RWPE2 (cell line): ENCODE measurements around the gene RNF166.

ENCODE experiments used
- ATAC-seq: fragments of 200-7000 bp; cut with Tn5 transposase; 3 replicates; pipeline ENCODE4 v1.9.1; 2021; ENCODE audit warnings: low read depth
- DNase-seq: peaks from one replicate; pipeline ENCODE4 v3.0.0-alpha.2; 2020; ENCODE audit warnings: low spot score
- H3K27ac ChIP-seq: fragments of 450-650 bp; 2 replicates; pipeline ENCODE4 v1.5.1; 2017; ENCODE audit warnings: mild to moderate bottlenecking; ENCODE audit not compliant: poor library complexity, severe bottlenecking
- H3K27me3 ChIP-seq: fragments of 250-450 bp; sonication (Bioruptor Pico); 2 replicates; pipeline ENCODE4 v1.5.1; 2021; ENCODE audit warnings: mild to moderate bottlenecking, moderate library complexity; ENCODE audit not compliant: insufficient read depth, poor library complexity, severe bottlenecking
- H3K36me3 ChIP-seq: fragments of 250-450 bp; sonication (Bioruptor Pico); 2 replicates; pipeline ENCODE4 v1.5.1; 2020; ENCODE audit warnings: low read depth, mild to moderate bottlenecking, moderate library complexity
- H3K4me1 ChIP-seq: fragments of 250-450 bp; sonication (Bioruptor Pico); 2 replicates; pipeline ENCODE4 v1.5.1; 2021; ENCODE audit warnings: mild to moderate bottlenecking, moderate library complexity; ENCODE audit not compliant: insufficient read depth, poor library complexity, severe bottlenecking
- H3K4me3 ChIP-seq: fragments of 250-450 bp; sonication (Bioruptor Pico); 2 replicates; pipeline ENCODE4 v1.5.1; 2021; ENCODE audit warnings: mild to moderate bottlenecking, moderate library complexity; ENCODE audit not compliant: severe bottlenecking
- H3K9me3 ChIP-seq: fragments of 250-450 bp; sonication (Bioruptor Pico); 2 replicates; pipeline ENCODE4 v1.5.1; 2021; ENCODE audit warnings: mild to moderate bottlenecking, moderate library complexity; ENCODE audit not compliant: severe bottlenecking
- TF ChIP-seq, protein P1 (sequence below): fragments of 450-650 bp; IDR thresholded peaks from one replicate; pipeline ENCODE4 v1.5.1; 2017; ENCODE audit warnings: mild to moderate bottlenecking, moderate library complexity; ENCODE audit not compliant: poor library complexity, severe bottlenecking

The RNF166 gene

DNA sequence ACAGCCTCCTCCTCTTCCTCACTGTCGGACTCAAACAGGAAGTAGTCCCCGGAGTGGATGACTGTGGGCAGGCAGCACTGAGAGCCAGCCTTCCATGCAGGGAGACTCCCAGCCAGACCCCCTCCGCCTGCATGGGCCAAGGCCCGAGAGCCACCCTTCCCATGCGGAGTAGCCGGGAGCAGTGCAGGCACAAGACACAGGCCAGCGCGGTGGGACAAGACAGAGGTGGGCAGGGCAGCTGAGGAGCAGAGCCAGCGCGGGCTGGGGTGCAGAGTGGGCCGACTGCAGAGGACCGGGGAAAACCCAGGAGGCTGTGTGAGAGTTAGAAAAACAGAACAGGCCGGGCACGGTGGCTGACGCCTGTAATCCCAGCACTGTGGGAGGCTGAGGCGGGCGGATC lies 17.7 kb upstream of the RNF166 start:
- Histone ChIP-seq H3K36me3 (peaks cover 85% of the 10 kb centered on the region), H3K27ac (no peak overlapping the region), H3K9me3 (no peaks in the 10 kb centered on the region), H3K27me3 (no peaks in the 10 kb centered on the region), H3K4me3 (no peak overlapping the region), H3K4me1 (no peaks in the 10 kb centered on the region)
- DNase-seq (no peak), ATAC-seq (no peak)
- TF ChIP-seq, protein P1, sequence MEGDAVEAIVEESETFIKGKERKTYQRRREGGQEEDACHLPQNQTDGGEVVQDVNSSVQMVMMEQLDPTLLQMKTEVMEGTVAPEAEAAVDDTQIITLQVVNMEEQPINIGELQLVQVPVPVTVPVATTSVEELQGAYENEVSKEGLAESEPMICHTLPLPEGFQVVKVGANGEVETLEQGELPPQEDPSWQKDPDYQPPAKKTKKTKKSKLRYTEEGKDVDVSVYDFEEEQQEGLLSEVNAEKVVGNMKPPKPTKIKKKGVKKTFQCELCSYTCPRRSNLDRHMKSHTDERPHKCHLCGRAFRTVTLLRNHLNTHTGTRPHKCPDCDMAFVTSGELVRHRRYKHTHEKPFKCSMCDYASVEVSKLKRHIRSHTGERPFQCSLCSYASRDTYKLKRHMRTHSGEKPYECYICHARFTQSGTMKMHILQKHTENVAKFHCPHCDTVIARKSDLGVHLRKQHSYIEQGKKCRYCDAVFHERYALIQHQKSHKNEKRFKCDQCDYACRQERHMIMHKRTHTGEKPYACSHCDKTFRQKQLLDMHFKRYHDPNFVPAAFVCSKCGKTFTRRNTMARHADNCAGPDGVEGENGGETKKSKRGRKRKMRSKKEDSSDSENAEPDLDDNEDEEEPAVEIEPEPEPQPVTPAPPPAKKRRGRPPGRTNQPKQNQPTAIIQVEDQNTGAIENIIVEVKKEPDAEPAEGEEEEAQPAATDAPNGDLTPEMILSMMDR = no peak

DNA sequence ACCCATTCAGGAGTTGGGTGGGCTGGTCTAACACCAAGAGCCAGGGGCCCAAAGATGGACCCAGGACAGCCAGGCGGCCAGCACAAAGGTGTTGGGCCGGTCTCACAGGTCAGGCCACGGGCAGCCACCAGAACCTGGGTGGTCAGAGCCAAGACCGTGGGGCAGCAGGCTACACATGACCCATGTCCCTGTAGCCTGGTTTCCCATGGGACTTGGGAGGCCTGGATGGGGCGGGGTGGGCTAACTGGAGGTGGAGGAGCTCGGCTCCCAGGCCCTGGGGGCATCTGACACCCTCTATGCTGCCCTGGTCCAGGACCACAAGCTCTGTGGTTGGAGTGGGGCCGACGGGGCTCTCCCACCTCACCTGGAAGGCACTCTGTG lies 17.3 kb upstream of the RNF166 start:
- Histone ChIP-seq H3K36me3 (peaks cover 89% of the 10 kb centered on the region), H3K27me3 (no peaks in the 10 kb centered on the region), H3K4me1 (no peaks in the 10 kb centered on the region), H3K4me3 (no peak overlapping the region), H3K27ac (no peak overlapping the region), H3K9me3 (no peaks in the 10 kb centered on the region)
- DNase-seq = no peak
- no peak for ATAC-seq
- TF ChIP-seq, protein P1 = no peak

DNA sequence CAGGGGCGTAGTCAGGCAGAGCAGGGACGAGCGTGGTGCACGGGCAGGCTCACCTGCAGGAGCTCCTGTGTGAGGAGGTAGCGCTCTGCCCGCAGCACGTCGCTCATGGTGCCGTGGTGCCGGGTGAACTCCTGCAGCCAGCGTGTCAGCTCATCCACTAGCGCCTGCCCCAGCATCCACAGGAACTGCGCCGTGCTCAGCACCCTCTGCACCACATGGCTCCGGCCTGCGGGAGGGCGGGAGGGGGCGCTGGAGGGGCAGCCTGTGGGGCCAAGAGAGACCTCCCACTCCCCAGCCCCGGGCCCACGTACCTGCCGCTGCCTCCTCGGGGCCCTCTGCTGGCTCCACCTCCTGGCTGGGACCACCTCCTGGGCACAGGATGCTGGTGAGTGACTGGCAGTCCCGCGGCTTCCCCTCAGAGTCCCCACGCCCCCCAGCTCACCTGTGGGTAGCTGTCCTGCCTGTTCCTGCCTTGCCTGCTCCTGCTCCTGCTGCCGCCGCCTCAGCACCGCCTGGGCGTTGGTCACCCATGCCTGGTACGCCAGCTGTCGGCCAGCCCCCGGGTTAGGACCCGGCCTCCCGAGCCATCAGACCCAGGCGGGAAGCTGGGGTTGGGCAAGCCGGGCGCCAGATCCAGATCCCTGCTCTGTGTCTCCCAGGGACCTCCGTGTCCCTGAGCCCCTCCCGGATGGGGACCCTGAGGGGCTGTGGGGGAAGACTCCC lies 16.7 kb upstream of the RNF166 start:
- peaks cover 95% of the 10 kb centered on the region for H3K36me3 ChIP-seq
- no peaks in the 10 kb centered on the region for H3K27me3 ChIP-seq
- no peaks in the 10 kb centered on the region for H3K4me1 ChIP-seq
- TF ChIP-seq, protein P1 = no peak
- no peak overlapping the region for H3K4me3 ChIP-seq
- H3K9me3 ChIP-seq = no peaks in the 10 kb centered on the region
- ATAC-seq = no peak
- no peak overlapping the region for H3K27ac ChIP-seq
- DNase-seq = no peak

DNA sequence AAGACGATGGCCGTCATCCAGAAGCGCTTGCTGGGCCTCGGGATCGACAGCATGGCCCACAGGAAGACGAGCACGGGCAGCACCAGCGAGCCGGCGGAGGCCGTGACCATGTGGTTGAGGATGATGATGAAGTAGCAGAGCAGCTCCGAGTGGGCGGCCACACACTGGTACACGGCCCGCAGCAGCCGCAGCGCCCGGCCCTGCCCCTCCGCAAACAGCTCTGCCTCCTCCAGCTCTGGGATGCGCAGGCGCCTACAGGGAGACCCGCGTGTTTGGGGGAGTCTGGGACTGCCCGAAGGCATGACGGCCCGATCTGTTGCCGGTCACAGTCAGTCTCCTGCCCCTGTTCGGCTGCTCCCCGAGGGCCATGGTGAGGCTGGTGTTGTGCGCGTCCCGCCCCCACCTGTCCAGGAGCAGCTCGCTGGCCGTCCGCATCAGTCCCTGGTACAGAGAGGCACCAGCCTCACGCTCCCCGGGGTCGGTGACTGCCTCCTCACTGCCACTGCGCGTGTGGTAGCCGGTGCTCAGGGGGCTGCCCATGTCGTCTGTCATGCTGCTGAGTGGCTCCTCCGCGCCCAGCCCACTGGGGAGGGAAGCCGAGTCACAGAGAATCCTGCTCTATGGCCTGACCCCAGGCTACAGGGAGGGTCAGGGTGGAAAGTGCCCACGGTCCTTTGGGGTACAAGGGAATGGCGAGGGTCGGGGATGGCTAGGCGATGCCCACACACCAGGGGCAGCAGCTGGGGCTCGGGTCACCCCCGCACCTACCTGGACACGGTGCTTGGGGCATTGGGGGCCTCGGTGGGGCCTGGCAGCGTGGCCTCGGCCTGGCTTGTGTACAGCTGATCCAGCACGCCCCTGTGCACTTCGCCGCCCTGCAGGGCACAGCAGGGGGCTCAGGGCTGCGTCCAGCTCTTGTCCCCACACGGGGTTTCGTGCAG lies 15.9 kb upstream of the RNF166 start:
- H3K4me3 ChIP-seq = no peak overlapping the region
- no peaks in the 10 kb centered on the region for H3K4me1 ChIP-seq
- DNase-seq (no peak), ATAC-seq (no peak)
- no peak overlapping the region for H3K27ac ChIP-seq
- H3K36me3 ChIP-seq = peaks cover 95% of the 10 kb centered on the region
- no peaks in the 10 kb centered on the region for H3K9me3 ChIP-seq
- no peaks in the 10 kb centered on the region for H3K27me3 ChIP-seq
- TF ChIP-seq, protein P1 = no peak
